PC-3 (cell line): ENCODE measurements around the gene BSN. TPM values are rescaled to one million over a fixed set of nuclear protein-coding genes. Genes with fewer than 3 reads are reported as not detected.
"Not testable (repeated sequence)": the region's sequence is repeated elsewhere in the genome, so short reads cannot be mapped to it uniquely, and the experiment has no call there.

ENCODE experiments used
- ATAC-seq: fragments of 200-7000 bp; cut with Tn5 transposase; 2 replicates; pipeline ENCODE4 v1.9.1; 2020; ENCODE audit warnings: mild to moderate bottlenecking, moderate library complexity
- BruUV-seq: library from RNA; stranded (reverse); fragments of 400-500 nt; replicated peaks from 2 replicates; lab custom pipeline; 2021; lab: Mats Ljungman, UMichigan
- CTCF ChIA-PET: fragments of 300-600 bp; sonication (Branson Sonifier 250); formaldehyde crosslinking; loops from one replicate; lab custom pipeline; 2022; ENCODE audit warnings: antibody characterized with exemption; lab: Charles Lee
- POLR2A ChIA-PET: fragments of 300-600 bp; sonication (Branson Sonifier 250); formaldehyde crosslinking; loops from one replicate; lab custom pipeline; 2022; ENCODE audit warnings: antibody characterized with exemption; ENCODE audit not compliant: unreplicated experiment; lab: Charles Lee
- DNase-seq: peaks from one replicate; pipeline ENCODE4 v3.0.0-alpha.2; 2015
- H2AFZ ChIP-seq: fragments of 300-600 bp; sonication (generic); 2 replicates; pipeline ENCODE4 v1.6.0; 2016; ENCODE audit warnings: antibody characterized with exemption, low read length
- H3F3A ChIP-seq: fragments of 300-600 bp; sonication (generic); one replicate; pipeline ENCODE4 v1.6.0; 2017; ENCODE audit warnings: antibody characterized with exemption, low read length, control low read depth, mild to moderate bottlenecking; ENCODE audit not compliant: unreplicated experiment
- H3K27ac ChIP-seq: fragments of 300-600 bp; sonication (generic); 2 replicates; pipeline ENCODE4 v1.5.1; 2016; ENCODE audit warnings: mild to moderate bottlenecking, low read length
- H3K27me3 ChIP-seq: fragments of 300-600 bp; sonication (generic); 2 replicates; pipeline ENCODE4 v1.6.1; 2016; ENCODE audit warnings: low read length, mixed read lengths
- H3K36me3 ChIP-seq: fragments of 300-600 bp; sonication (generic); 2 replicates; pipeline ENCODE4 v1.6.1; 2016; ENCODE audit warnings: low read depth, mixed run types, low read length, mixed read lengths
- H3K4me1 ChIP-seq: fragments of 300-600 bp; sonication (generic); 2 replicates; pipeline ENCODE4 v1.5.1; 2016; ENCODE audit warnings: low read length; ENCODE audit not compliant: insufficient read depth
- H3K4me2 ChIP-seq: fragments of 300-600 bp; sonication (generic); 2 replicates; pipeline ENCODE4 v1.6.0; 2016; ENCODE audit warnings: low read length
- H3K4me3 ChIP-seq: fragments of 300-600 bp; sonication (generic); 2 replicates; pipeline ENCODE4 v1.5.1; 2016; ENCODE audit warnings: mild to moderate bottlenecking, low read length, mixed read lengths
- H3K79me2 ChIP-seq: fragments of 300-600 bp; sonication (generic); 2 replicates; pipeline ENCODE4 v1.6.1; 2017; ENCODE audit warnings: low read length, mixed read lengths
- H3K9ac ChIP-seq: fragments of 300-600 bp; sonication (generic); 2 replicates; pipeline ENCODE4 v1.6.0; 2016; ENCODE audit warnings: mild to moderate bottlenecking, low read length
- H3K9me2 ChIP-seq: fragments of 300-600 bp; sonication (generic); replicated peaks from 2 replicates; pipeline ENCODE4 v1.6.1; 2016; ENCODE audit warnings: mixed run types, low read length, mixed read lengths
- H3K9me3 ChIP-seq: fragments of 300-600 bp; sonication (generic); 2 replicates; pipeline ENCODE4 v1.6.1; 2016; ENCODE audit warnings: low read length, mixed read lengths
- H4K20me1 ChIP-seq: fragments of 300-600 bp; sonication (generic); 2 replicates; pipeline ENCODE4 v1.6.1; 2016; ENCODE audit warnings: low read length, mixed read lengths
- CTCF ChIP-seq: fragments of 300-600 bp; sonication (generic); conservative IDR thresholded peaks from 2 replicates; pipeline ENCODE4 v1.5.1; 2017; ENCODE audit warnings: antibody characterized with exemption, low read depth, mild to moderate bottlenecking, low read length
- EZH2 ChIP-seq: fragments of 300-600 bp; sonication (generic); IDR thresholded peaks from one replicate; pipeline ENCODE4 v1.6.1; 2017; ENCODE audit warnings: antibody characterized with exemption, mild to moderate bottlenecking, low read length; ENCODE audit not compliant: unreplicated experiment
- EZH2phosphoT487 ChIP-seq: fragments of 300-600 bp; sonication (generic); IDR thresholded peaks from 2 replicates; pipeline ENCODE4 v1.6.1; 2018; ENCODE audit warnings: mild to moderate bottlenecking, antibody characterized with exemption, low read length, borderline replicate concordance
- intact Hi-C: fragments of 100-400 bp; cut with micrococcal nuclease; formaldehyde crosslinking; loops from 2 replicates; pipeline ENCODE4 v1.9.0; 2023
- total RNA-seq: library from RNA; depleted of rRNA; stranded (reverse); fragments of >200 nt; gene quantifications from 2 replicates; pipeline ENCODE4 v1.2.3, GENCODE V29; 2014

BSN gene
- total RNA-seq, 1 experiment from 2014 or later: 0.80 TPM

DNA sequence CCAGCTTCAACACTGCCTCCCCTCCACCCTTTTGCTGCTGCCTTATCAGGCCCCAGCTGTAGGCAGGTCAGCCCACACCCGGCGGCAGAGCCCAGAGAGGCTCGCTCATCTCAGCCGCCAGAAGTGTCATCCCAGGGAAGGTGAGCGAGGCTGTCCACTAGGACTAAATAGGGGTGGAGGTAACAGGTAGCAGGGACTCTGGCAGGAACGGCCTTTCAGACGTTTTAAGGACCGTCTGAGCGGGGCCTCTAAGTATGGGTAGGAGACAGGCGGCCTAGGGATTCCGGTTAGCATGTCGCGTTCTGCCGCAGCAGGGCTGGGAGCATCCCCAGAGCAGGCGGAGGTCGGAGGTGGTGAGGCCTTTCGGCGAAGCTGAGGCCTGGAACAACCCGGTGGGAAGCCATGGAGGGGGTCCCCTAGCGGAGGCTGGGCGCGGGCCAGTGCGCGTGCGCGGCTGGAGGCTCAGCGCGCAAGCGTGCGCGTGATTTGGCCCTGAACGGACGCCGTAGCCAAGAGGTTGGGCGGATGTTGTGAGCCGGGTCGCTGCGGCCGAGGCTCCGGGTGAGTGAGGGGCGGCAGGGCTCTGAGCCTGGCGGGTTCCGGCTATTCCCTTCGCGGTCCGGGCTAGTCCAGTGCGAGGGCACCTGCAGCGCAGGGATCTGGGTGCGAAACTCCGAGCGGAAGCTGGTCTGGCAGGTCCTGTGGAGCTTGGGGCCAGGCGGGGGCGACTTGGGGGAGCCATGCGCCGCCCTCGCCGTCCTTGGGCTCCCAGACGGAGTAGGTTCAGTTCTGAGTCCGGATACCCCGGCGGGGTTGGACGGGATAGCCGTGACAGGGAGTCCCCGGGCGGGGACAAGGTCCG, 135.0 kb downstream of the BSN start, which contains the start of the genes MST1 and RNF123:
MST1 (minus strand) TSS at position 429 of the 862 bp plus-strand sequence. CDS start 783 bp downstream, outside the sequence.
RNF123 (plus strand) TSS at position 512 of the 862 bp plus-strand sequence. CDS start 1,609 bp downstream, outside the sequence.
- BruUV-seq: TSS peak; percentile 96
- Histone ChIP-seq H3F3A (no peaks in the 10 kb centered on the region), H3K9me3 (no peaks in the 10 kb centered on the region), H3K27ac (0 out of 2 replicates have a peak within 1 kb of the TSS, but pooled peaks have one; percentile 0), H2AFZ (peak within 1 kb of the TSS; percentile 98), H3K4me3 (peak within 1 kb of the TSS; percentile 96), H3K9me2 (no peaks in the 10 kb centered on the region), H3K79me2 (peaks cover 24% of the 10 kb centered on the region), H3K9ac (peak within 1 kb of the TSS; percentile 93), H3K27me3 (no peaks in the 10 kb centered on the region), H4K20me1 (no peaks in the 10 kb centered on the region), H3K4me2 (peak within 1 kb of the TSS; percentile 92), H3K4me1 (peaks cover 9% of the 10 kb centered on the region; the same call in 1 of the 2 replicates), H3K36me3 (no peaks in the 10 kb centered on the region)
- DNase-seq (peak; percentile 90), ATAC-seq (peak; percentile 69)
- ChIA-PET POLR2A (no interaction called here), CTCF (no interaction called here)
- intact Hi-C loops: no loop called here
- no peak for TF ChIP-seq EZH2
- TF ChIP-seq EZH2phosphoT487: no peak
- TF ChIP-seq CTCF: peak; percentile 41

GRCh38 chr3:49689908-49690624, 135.8 kb downstream of the BSN start:
- POLR2A ChIA-PET, H3K27me3 ChIP-seq, H3K4me1 ChIP-seq, H3K36me3 ChIP-seq, H3K9me3 ChIP-seq, intact Hi-C loops, H3K27ac ChIP-seq, H3K9me2 ChIP-seq, ATAC-seq, CTCF ChIA-PET, DNase-seq, H4K20me1 ChIP-seq, H3F3A ChIP-seq, BruUV-seq: not testable (repeated sequence)
- Histone ChIP-seq H3K9ac (peak overlapping the region; percentile 93), H3K4me3 (peak overlapping the region; percentile 96), H2AFZ (peak overlapping the region; percentile 98), H3K79me2 (peaks cover 25% of the 10 kb centered on the region), H3K4me2 (peak overlapping the region; percentile 92)

DNA sequence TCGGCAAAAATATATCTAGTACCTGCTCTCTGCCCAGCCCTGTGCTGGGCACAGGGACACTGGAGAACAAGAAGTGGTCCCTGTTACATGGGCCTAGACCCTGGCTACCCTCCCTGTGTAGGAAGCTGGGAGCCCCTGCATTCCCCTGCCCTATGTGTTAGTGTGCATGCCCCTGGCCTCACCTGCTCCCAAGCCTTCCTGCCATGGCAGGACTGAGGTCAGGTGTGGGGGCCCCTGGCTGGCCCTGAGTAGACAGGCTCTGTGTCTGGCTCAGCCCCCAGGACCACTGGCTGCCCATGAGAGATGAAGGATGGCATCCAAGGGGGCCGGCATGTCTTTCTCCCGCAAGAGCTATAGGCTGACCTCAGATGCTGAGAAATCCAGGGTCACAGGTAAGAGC, 136.6 kb downstream of the BSN start:
- intact Hi-C loops, H2AFZ ChIP-seq, H3K36me3 ChIP-seq, H3K9me3 ChIP-seq, ATAC-seq, H3K27me3 ChIP-seq, H3K27ac ChIP-seq, CTCF ChIA-PET, POLR2A ChIA-PET, H4K20me1 ChIP-seq, BruUV-seq, H3K4me3 ChIP-seq, H3K9me2 ChIP-seq, H3K4me1 ChIP-seq, DNase-seq, H3K9ac ChIP-seq, H3F3A ChIP-seq: not testable (repeated sequence)
- Histone ChIP-seq H3K4me2 (peak overlapping the region; percentile 92; the same call in 1 of the 2 replicates), H3K79me2 (peaks cover 25% of the 10 kb centered on the region)

DNA sequence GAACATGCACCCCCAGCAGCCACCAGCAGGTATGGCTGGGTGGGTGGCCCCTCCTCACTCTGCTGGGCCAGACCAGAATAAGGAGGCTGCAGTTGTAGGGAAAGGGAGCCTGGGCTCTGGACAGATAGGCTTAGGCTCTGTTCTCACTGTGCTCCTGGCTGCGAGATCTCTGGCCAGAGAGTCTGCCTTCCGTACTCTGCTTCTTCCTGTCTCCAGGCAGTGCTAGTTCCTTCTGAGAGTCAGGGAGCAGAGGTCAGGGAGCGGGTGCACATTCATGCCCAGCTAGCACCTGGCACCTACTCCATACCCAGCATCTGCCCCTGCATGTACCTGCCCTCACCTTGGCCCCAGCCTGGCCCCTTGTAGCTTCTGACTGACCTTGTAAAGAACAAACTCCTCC, 137.2 kb downstream of the BSN start:
- intact Hi-C loops, CTCF ChIA-PET, H3K4me1 ChIP-seq, H3K9me3 ChIP-seq, H4K20me1 ChIP-seq, DNase-seq, H3K27ac ChIP-seq, POLR2A ChIA-PET, H3K9me2 ChIP-seq, H3K4me2 ChIP-seq, H3K9ac ChIP-seq, ATAC-seq, H3K36me3 ChIP-seq, H3K27me3 ChIP-seq, H3F3A ChIP-seq, H3K4me3 ChIP-seq, BruUV-seq, H2AFZ ChIP-seq: not testable (repeated sequence)
- H3K79me2 ChIP-seq: peaks cover 25% of the 10 kb centered on the region

DNA sequence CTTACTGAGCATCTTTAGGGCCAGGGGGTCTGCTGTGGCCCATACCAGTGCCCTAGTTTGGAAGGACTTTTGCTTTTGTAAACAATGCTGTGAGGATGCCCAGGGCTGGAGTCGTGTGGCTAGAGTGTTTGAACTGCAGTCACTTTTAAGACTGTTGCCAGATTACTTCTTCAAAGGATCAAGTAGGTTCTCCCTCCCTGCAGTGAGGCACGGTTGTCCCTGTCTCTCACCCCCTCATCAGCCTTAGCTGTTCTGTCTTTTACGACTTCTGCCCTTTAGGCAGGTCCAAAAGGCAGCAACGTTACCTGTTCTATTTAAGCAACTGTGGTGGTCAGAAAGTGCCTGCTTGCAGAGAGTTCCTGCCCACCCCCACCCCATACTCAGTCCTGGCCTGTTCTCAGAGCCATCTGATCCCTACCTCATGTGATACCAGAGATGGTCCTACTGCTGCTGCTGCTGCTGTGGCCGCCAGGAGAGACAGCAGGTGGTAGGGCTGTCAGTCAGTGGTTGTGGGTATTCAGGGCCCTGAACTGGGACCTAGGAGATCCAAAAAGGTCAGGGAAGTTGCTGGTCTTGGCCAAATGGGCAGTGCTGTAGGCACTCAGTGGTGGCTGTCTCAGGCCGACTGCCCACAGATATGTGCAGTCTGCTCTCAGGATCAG, 140.3 kb downstream of the BSN start:
- POLR2A ChIA-PET, H3K36me3 ChIP-seq, H3K4me1 ChIP-seq, CTCF ChIA-PET, H4K20me1 ChIP-seq, H3K9ac ChIP-seq, H3F3A ChIP-seq, H3K27ac ChIP-seq, ATAC-seq, H3K27me3 ChIP-seq, DNase-seq, H2AFZ ChIP-seq, H3K4me3 ChIP-seq, BruUV-seq, H3K9me2 ChIP-seq, H3K4me2 ChIP-seq, intact Hi-C loops, H3K9me3 ChIP-seq: not testable (repeated sequence)
- peaks cover 24% of the 10 kb centered on the region for H3K79me2 ChIP-seq
